Neural crest cell (in vitro differentiated cells): Measurements from ENCODE around the gene LIX1. TPM values are rescaled to one million over a fixed set of nuclear protein-coding genes. Genes with fewer than 3 reads are reported as not detected.

Experiments used
- DNase-seq: peaks from one replicate; pipeline ENCODE4 v3.0.0; 2021; ENCODE audit warnings: low read depth, mixed read lengths, low spot score
- H3K27ac Mint-ChIP-seq: one replicate; pipeline ENCODE4 v1.8.0; 2021; ENCODE audit warnings: mild to moderate bottlenecking, mixed read lengths; ENCODE audit not compliant: unreplicated experiment
- H3K27me3 Mint-ChIP-seq: 2 replicates; pipeline ENCODE4 v1.8.0; 2021; ENCODE audit warnings: low read depth, mild to moderate bottlenecking, mixed read lengths
- H3K36me3 Mint-ChIP-seq: 2 replicates; pipeline ENCODE4 v1.8.0; 2021; ENCODE audit warnings: low read depth, mild to moderate bottlenecking, mixed read lengths
- H3K4me1 Mint-ChIP-seq: 2 replicates; pipeline ENCODE4 v1.8.0; 2021; ENCODE audit warnings: mixed read lengths
- H3K4me3 Mint-ChIP-seq: one replicate; pipeline ENCODE4 v1.8.0; 2021; ENCODE audit warnings: mild to moderate bottlenecking, mixed read lengths
- H3K9me3 Mint-ChIP-seq: 2 replicates; pipeline ENCODE4 v1.8.0; 2021; ENCODE audit warnings: mixed read lengths
- CTCF ChIP-seq: fragments of 200-600 bp; sonication (generic); conservative IDR thresholded peaks from 2 replicates; pipeline ENCODE4 v1.5.0; 2021; ENCODE audit warnings: antibody characterized with exemption, mild to moderate bottlenecking
- total RNA-seq: library from RNA; stranded (reverse); gene quantifications from 2 replicates; pipeline ENCODE4 v1.2.1, GENCODE V29; 2021

LIX1 gene
- total RNA-seq, 1 donor from 2014 or later: 19.7 TPM

- Mint-ChIP-seq H3K27me3 (no peaks in the 10 kb centered on the region), H3K36me3 (no peaks in the 10 kb centered on the region), H3K27ac (no peak overlapping the region), H3K9me3 (peaks cover 2% of the 10 kb centered on the region), H3K4me1 (peaks cover 7% of the 10 kb centered on the region), H3K4me3 (no peak overlapping the region)
- TF ChIP-seq CTCF: no peak
- no peak for DNase-seq
Measured at GRCh38 chr5:97067296-97067850, 75.0 kb downstream of the LIX1 start.

GRCh38 chr5:97065475-97065874 is 76.9 kb downstream of the LIX1 start:
- no peak for DNase-seq
- H3K27ac Mint-ChIP-seq: no peak overlapping the region
- H3K4me1 Mint-ChIP-seq: peaks cover 7% of the 10 kb centered on the region
- no peaks in the 10 kb centered on the region for H3K27me3 Mint-ChIP-seq
- H3K4me3 Mint-ChIP-seq: no peak overlapping the region
- no peaks in the 10 kb centered on the region for H3K36me3 Mint-ChIP-seq
- peaks cover 2% of the 10 kb centered on the region for H3K9me3 Mint-ChIP-seq
- no peak for TF ChIP-seq CTCF

- H3K36me3 Mint-ChIP-seq: no peaks in the 10 kb centered on the region
- no peak for DNase-seq
- no peak for TF ChIP-seq CTCF
- no peak overlapping the region for H3K4me3 Mint-ChIP-seq
- H3K27me3 Mint-ChIP-seq: no peaks in the 10 kb centered on the region
- no peak overlapping the region for H3K27ac Mint-ChIP-seq
- no peaks in the 10 kb centered on the region for H3K9me3 Mint-ChIP-seq
- peaks cover 7% of the 10 kb centered on the region for H3K4me1 Mint-ChIP-seq
Measured at GRCh38 chr5:97063251-97063650, 79.2 kb downstream of the LIX1 start.

GRCh38 chr5:97062046-97062445 is 80.4 kb downstream of the LIX1 start:
- Mint-ChIP-seq H3K27me3 (no peaks in the 10 kb centered on the region), H3K4me1 (peaks cover 7% of the 10 kb centered on the region), H3K36me3 (no peaks in the 10 kb centered on the region), H3K9me3 (peaks cover under 1% of the 10 kb centered on the region), H3K27ac (no peak overlapping the region), H3K4me3 (no peak overlapping the region)
- TF ChIP-seq CTCF: no peak
- no peak for DNase-seq

- H3K4me3 Mint-ChIP-seq: no peak overlapping the region
- no peak overlapping the region for H3K27ac Mint-ChIP-seq
- H3K27me3 Mint-ChIP-seq: no peaks in the 10 kb centered on the region
- TF ChIP-seq CTCF: no peak
- no peaks in the 10 kb centered on the region for H3K4me1 Mint-ChIP-seq
- DNase-seq: no peak
- H3K9me3 Mint-ChIP-seq: peaks cover 17% of the 10 kb centered on the region
- no peaks in the 10 kb centered on the region for H3K36me3 Mint-ChIP-seq
Measured at GRCh38 chr5:97056263-97056662, 86.1 kb downstream of the LIX1 start.

- H3K4me1 Mint-ChIP-seq: peaks cover 11% of the 10 kb centered on the region
- no peak for DNase-seq
- TF ChIP-seq CTCF: no peak
- no peak overlapping the region for H3K4me3 Mint-ChIP-seq
- no peaks in the 10 kb centered on the region for H3K27me3 Mint-ChIP-seq
- no peak overlapping the region for H3K27ac Mint-ChIP-seq
- H3K9me3 Mint-ChIP-seq: peaks cover 14% of the 10 kb centered on the region
- no peaks in the 10 kb centered on the region for H3K36me3 Mint-ChIP-seq
Measured at GRCh38 chr5:97049175-97049574, 93.2 kb downstream of the LIX1 start.
